HG03354 (cell line): ENCODE results near the gene COPB2.
"Not testable (repeated sequence)": the region's sequence is repeated elsewhere in the genome, so short reads cannot be mapped to it uniquely, and the experiment has no call there.

Source experiments
- ATAC-seq: cut with Tn5 transposase; IDR thresholded peaks from one replicate; pipeline ENCODE4 v1.9.1; 2021; ENCODE audit warnings: mild to moderate bottlenecking; ENCODE audit not compliant: unreplicated experiment, poor library complexity, severe bottlenecking

The COPB2 gene

DNA sequence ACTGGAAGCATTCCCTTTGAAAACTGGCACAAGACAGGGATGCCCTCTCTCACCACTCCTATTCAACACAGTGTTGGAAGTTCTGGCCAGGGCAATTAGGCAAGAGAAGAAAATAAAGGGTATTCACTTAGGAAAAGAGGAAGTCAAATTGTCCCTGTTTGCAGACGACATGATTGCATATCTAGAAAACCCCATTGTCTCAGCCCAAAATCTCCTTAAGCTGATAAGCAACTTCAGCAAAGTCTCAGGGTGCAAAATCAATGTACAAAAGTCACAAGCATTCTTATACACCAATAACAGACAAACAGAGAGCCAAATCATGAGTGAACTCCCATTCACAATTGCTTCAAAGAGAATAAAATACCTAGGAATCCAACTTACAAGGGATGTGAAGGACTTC is 54.8 kb downstream of the COPB2 start:
- ATAC-seq: not testable (repeated sequence)

DNA sequence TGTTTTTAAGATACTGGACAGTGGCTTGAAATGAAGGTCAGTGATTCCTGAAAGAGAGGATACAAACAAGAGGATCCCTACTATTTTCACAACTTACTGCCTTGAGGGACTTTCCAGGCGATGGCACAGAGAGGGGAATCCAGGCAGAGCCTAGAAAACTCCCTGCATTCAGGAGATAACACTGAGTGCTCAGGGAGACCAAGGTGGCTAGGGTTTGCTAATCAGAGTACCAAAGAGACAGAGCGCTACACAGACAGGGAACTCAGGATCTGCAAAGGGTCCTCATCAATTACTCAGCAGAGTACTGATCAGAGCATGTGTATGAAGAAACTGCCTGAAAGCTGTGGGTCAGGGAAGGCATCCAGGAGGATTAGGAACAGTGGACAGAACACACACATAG is 57.4 kb downstream of the COPB2 start:
- ATAC-seq: no peak

DNA sequence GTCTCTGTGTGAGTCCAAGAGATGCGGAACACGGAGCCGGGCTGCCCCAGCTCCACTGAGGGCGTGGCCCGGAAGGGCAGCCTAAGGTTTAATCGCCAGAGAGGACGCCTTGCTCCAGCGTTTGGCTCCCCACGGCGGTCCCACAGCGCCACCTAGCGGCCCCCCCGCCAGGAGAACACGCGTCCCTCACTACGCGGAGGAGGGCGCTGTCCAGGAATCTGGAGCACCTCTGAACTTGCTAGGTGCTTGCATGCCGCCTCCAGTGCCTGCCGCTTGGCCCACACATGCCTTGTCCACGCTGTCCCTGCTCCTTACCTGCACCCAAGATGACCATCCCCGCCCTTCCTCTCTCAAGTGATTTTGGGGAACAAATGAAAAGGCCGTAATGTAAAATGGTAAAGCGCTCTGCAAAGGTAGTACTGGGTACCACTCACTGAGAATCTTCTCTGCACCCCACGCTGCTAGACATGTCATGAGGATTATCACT is 60.0 kb downstream of the COPB2 start:
- peak; percentile 95 for ATAC-seq

GRCh38 chr3:139328356-139328755 is 61.1 kb downstream of the COPB2 start:
- ATAC-seq: no peak

GRCh38 chr3:139327861-139328260 is 61.6 kb downstream of the COPB2 start:
- ATAC-seq: no peak

- no peak for ATAC-seq
Observed at GRCh38 chr3:139327231-139327630, 62.2 kb downstream of the COPB2 start.

DNA sequence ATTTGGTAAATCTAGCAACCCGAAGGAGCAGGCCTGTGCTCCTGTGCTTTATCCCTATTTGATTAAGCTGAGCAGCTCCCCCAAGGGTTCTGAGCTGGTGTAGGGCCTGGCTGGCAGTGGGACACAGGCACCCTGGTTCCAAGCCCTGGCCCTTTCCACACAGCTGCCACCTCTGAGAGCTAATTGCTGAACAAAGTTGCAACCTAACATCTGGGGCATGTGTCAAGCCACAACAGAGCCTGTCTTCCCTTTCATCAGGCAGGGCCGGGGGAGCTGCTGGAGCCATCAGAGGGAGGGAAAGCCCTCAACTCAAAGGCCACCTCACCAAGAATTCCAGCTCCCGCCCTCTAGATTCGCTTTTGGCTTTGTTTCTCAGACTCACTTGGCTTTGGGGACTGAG is 62.7 kb downstream of the COPB2 start:
- ATAC-seq: no peak

GRCh38 chr3:139326131-139326530 is 63.3 kb downstream of the COPB2 start:
- ATAC-seq: no peak

DNA sequence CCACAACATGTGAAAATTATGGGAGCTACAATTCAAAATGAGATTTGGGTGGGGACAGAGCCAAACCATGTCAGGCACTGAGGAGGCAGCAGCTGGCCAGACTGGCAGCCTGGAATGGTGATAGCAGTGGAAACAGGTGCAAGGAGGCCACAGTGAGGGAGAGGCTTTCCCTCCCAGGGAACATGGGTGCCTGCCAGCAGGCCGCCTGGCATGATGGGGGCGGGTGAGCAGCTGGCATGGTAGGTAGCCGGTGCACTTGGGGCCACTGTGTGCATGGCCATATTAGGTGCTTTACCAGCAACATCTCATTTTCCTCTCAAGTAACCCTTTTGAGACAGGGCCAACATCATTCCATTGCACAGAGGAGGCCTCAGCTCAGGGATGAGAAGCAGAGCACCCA is 63.9 kb downstream of the COPB2 start:
- ATAC-seq: no peak

DNA sequence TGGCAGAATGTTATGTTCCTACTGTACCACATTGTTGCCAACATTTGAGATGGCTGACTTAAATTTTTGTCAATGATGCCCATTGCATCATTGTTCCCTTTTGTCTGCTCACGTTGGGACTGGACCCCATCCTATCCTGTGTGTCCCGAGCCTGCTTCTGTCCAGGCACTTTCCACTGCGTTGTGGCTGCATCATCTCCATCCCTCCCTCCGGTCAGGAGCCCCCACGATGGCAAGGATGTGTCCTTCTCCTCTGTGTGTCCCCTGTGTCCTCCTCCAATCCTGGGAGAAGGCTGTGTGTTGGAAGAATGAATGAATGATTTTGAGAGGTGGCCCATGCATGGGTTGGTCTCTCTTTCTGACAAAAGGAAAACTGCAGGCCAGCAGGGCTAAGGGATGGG is 65.0 kb downstream of the COPB2 start:
- no peak for ATAC-seq

DNA sequence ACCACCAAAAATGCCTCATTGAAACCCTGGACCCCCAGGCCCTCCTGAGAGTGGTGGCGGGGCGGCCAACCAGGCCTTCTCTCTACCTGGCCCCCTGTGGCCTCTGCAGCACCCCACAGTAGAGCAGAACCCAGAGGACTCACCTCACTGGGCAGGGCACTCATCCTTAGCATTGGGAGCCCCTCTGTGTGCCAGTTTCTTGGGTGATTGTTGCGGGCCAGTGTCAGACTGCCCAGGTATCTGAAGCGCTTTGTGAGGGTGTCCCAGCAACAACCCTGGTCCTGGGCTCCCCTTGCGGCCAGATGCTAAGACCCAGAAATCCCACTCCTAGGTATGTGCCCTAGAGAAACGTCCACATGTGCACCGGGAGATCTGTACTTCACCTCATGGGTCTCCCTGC is 66.3 kb downstream of the COPB2 start:
- ATAC-seq: no peak

DNA sequence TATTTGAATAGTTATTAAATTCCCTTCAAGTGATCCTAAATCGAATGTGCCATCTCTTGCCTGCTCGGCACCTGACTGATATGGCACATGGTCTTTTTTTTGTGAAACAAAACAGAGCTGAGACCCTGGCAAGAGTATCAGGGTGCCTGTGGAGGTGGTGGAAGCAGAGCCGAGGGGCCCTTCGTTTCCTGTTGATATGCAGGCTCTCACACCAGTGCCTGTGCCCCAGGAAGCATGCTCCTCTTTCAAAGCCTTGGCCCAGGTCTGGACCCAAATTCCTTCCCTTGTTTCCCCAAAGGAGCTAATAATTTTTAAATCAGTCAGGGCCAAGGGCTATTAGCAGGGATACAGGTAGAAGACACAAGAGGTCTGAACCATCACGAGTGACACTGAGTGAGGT is 67.1 kb downstream of the COPB2 start:
- no peak for ATAC-seq

GRCh38 chr3:139320551-139321309 is 68.7 kb downstream of the COPB2 start:
- no peak for ATAC-seq

GRCh38 chr3:139319428-139320402 is 69.7 kb downstream of the COPB2 start:
- ATAC-seq: no peak

GRCh38 chr3:139318826-139319225 is 70.6 kb downstream of the COPB2 start:
- ATAC-seq: no peak

DNA sequence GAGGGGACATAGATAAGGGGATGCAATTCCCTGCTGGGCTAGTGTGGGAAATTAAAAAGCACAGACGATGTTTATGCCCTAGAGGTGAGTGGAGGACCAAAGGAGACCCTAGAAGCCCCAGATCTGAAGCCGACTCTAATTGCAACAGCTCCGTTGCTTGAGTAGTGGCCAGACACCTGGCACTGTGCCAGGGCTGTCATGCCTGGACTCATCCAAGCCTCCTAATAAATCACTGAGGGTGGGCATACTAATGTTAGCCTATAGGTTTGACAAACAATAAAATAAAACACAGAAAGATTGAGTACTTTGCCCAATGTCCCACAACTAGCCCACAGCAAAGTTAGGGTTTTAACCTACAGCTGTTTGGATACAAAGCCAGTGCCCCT is 71.0 kb downstream of the COPB2 start:
- ATAC-seq: no peak

DNA sequence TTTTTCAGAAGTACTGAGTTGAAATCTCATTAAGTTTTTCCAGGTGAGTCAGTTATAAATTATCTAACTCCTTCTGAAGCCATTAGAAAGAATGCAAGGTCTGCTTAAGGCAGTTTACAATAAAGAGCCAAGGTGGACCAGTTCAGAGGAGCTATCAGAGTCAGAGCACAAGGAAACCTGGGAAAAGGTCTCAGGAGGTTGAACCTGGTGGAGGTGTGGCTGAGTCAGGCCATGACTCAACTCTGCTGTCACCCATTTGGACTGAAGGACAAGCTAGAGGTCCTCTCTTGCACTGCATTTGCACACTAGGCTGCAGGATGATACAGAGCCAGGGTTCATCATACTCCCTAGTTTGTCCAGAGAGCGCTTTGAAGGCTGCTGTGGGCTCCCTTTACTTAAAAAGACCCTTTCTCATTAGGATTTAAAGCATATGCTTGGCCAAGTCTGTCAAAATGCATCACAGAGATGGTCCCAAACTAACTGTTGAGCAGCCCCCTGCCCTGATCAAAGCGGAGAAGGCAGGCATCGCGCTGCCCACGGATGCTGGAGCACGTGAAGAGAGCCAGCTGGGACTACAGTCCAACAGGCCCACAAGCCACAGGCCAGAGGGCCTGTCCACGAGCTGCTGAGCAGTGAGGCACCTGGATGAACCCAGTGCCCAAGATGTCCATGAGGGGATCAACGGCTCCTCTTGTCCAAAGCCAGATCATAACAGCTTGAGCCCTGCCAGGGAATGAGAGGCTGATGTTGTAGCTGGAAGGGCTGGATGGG is 71.6 kb downstream of the COPB2 start:
- ATAC-seq: no peak

GRCh38 chr3:139317215-139317614 is 72.2 kb downstream of the COPB2 start:
- ATAC-seq: no peak

DNA sequence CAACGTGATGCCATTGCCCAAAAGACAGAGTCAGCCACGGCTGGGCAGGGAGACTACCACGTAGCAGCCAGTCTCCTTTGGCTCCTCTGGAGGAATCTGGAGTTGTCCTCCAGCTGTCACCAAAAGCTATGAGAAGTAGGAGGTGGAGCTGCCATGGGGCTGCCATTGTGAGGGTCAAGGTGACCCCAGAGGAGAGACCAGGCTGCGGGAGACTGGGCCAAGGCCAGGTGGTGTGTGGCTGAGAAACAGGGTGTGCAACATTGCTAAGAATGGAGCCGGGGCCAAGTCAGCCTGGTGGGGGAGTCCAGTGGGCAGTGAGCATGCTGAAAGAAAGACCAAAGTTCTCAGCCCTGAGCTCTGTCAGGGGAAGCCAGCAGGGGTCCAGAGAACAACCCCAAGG is 75.5 kb downstream of the COPB2 start:
- ATAC-seq: no peak

GRCh38 chr3:139312959-139313358 is 76.5 kb downstream of the COPB2 start:
- ATAC-seq: no peak
